Bronchial epithelial cell (primary cell): ENCODE measurements around the gene ZNF862. TPM values are rescaled to one million over a fixed set of nuclear protein-coding genes. Genes with fewer than 3 reads are reported as not detected.

Source experiments
- DNase-seq: peaks from one replicate; pipeline ENCODE4 v3.0.0-alpha.2; 2010; ENCODE audit warnings: low read depth
- FAIRE-seq: peaks from 2 replicates; lab custom pipeline; 2011; peaks lifted over from hg19 to GRCh38; lab: Jason Lieb, UNC
- H3K27me3 ChIP-seq: 2 replicates; pipeline ENCODE4 v1.5.1; 2011; ENCODE audit warnings: low read length; ENCODE audit not compliant: control insufficient read depth, insufficient read depth
- H3K36me3 ChIP-seq: 2 replicates; pipeline ENCODE4 v1.5.1; 2011; ENCODE audit warnings: low read length; ENCODE audit not compliant: control insufficient read depth, insufficient read depth
- H3K4me3 ChIP-seq: 2 replicates; pipeline ENCODE4 v1.5.1; 2011; ENCODE audit warnings: mild to moderate bottlenecking, low read depth, low read length, control low read depth
- CTCF ChIP-seq: IDR thresholded peaks from 2 replicates; pipeline ENCODE4 v1.5.1; 2011; ENCODE audit warnings: mild to moderate bottlenecking, moderate library complexity, low read length, control low read depth, inconsistent platforms; ENCODE audit not compliant: insufficient read depth, severe bottlenecking
- total RNA-seq: library from RNA; depleted of rRNA; stranded (reverse); fragments of >200 nt; gene quantifications from 2 replicates; pipeline ENCODE4 v1.2.1, GENCODE V29; 2014

Gene ZNF862
- total RNA-seq, 1 donor from 2014 or later = 5.0 TPM

GRCh38 chr7:149819961-149820340, 18.2 kb upstream of the ZNF862 start:
- TF ChIP-seq CTCF = no peak
- DNase-seq (no peak), FAIRE-seq (no peak)
- no peaks in the 10 kb centered on the region for H3K36me3 ChIP-seq
- H3K27me3 ChIP-seq = no peaks in the 10 kb centered on the region
- H3K4me3 ChIP-seq = no peak overlapping the region

DNA sequence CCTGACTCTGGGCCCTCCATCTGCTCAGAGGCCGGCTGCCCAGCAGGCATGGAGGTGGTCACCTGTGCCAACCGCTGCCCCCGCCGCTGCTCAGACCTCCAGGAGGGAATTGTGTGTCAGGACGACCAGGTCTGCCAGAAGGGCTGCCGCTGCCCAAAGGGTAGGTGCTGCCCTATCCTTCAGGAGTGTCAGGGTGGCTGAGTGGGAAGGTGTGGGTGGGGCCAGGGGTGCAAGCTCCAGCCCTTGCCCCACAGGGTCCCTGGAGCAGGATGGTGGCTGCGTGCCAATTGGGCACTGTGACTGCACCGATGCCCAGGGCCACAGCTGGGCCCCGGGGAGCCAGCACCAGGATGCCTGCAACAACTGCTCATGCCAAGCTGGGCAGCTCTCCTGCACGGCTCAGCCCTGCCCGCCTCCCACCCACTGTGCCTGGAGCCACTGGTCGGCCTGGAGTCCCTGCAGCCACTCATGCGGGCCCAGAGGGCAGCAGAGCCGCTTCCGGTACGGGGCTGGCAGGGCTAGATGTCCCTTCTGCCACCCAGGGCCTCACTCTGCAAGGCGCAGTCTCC, 17.5 kb upstream of the ZNF862 start:
- Histone ChIP-seq H3K27me3 (no peaks in the 10 kb centered on the region), H3K36me3 (no peaks in the 10 kb centered on the region), H3K4me3 (no peak overlapping the region)
- no peak for FAIRE-seq
- DNase-seq = no peak
- no peak for TF ChIP-seq CTCF

- FAIRE-seq = peak; percentile 7
Observed at GRCh38 chr7:149821191-149822148, 16.7 kb upstream of the ZNF862 start.

DNA sequence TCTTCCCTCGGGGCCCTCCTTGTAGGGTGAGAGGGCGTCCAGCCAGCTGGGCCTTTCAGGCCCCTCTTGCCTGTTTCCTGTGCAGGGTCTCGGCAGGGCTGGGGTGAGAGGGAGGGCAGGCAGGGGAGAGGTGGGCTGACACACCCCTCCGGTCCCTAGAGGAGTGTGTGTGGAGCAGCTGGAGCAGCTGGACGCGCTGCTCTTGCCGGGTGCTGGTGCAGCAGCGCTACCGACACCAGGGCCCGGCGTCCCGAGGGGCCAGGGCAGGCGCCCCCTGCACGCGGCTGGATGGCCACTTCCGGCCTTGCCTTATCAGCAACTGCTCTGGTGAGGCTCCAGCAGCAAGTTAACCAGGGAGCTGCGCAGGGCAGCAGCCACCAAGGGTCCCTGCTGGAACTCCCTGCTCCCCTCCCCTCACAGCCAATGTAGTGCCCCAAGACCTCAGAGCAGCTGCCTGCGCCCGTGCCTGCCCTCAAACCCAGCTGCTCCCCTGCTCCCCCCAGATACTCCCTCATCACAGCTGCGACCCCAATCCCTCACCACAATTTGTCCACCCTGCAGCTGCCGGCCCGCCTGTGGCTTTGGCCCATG, 15.7 kb upstream of the ZNF862 start:
- no peak for TF ChIP-seq CTCF
- FAIRE-seq = no peak

More at GRCh38 chr7:149821191-149822148, 16.7 kb upstream of the ZNF862 start:
- Histone ChIP-seq H3K27me3 (no peaks in the 10 kb centered on the region), H3K36me3 (no peaks in the 10 kb centered on the region), H3K4me3 (no peak overlapping the region)
- TF ChIP-seq CTCF = no peak
- no peak for DNase-seq

DNA sequence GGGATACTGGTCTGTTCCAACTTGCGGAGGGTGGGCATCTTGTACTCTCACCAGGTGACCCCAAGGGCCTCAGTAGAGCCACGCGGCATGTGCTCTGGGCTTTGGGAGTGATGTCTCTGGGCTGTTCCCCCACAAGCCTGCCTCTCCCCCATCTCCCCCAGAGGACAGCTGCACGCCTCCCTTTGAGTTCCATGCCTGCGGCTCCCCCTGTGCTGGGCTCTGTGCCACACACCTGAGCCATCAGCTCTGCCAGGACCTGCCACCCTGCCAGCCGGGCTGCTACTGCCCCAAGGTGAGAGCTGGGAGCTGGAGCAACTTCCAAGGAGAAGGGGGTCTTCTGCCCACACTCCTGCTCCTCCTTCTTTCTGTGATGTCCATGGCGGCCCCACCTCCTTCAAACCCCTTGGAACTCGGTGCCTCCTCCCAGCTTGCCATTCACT, 15.0 kb upstream of the ZNF862 start:
- Histone ChIP-seq H3K27me3 (no peaks in the 10 kb centered on the region), H3K4me3 (no peak overlapping the region), H3K36me3 (no peaks in the 10 kb centered on the region)
- FAIRE-seq (no peak), DNase-seq (no peak)
- no peak for TF ChIP-seq CTCF

More for the DNA sequence above, 15.7 kb upstream of the ZNF862 start:
- H3K27me3 ChIP-seq = no peaks in the 10 kb centered on the region
- no peaks in the 10 kb centered on the region for H3K36me3 ChIP-seq
- H3K4me3 ChIP-seq = no peak overlapping the region
- no peak for DNase-seq
